ENCODE results near the gene CLINT1. TPM values are rescaled to one million over a fixed set of nuclear protein-coding genes. Genes with fewer than 3 reads are reported as not detected.

CLINT1 gene
- total RNA-seq, 2 donors from 2014 or later = 76.3 to 83.6 TPM

GRCh38 chr5:157900644-157901043 lies 41.7 kb upstream of the CLINT1 start:
- DNase-seq (ENCODE audit: low spot score) = no peak
- Histone ChIP-seq H3K9me3 (no peaks in the 10 kb centered on the region), H3K27me3 (no peaks in the 10 kb centered on the region), H3K27ac (no peak overlapping the region), H3K4me1 (no peaks in the 10 kb centered on the region), H3K36me3 (no peaks in the 10 kb centered on the region), H3K4me3 (no peak overlapping the region)
- TF ChIP-seq, protein P1, sequence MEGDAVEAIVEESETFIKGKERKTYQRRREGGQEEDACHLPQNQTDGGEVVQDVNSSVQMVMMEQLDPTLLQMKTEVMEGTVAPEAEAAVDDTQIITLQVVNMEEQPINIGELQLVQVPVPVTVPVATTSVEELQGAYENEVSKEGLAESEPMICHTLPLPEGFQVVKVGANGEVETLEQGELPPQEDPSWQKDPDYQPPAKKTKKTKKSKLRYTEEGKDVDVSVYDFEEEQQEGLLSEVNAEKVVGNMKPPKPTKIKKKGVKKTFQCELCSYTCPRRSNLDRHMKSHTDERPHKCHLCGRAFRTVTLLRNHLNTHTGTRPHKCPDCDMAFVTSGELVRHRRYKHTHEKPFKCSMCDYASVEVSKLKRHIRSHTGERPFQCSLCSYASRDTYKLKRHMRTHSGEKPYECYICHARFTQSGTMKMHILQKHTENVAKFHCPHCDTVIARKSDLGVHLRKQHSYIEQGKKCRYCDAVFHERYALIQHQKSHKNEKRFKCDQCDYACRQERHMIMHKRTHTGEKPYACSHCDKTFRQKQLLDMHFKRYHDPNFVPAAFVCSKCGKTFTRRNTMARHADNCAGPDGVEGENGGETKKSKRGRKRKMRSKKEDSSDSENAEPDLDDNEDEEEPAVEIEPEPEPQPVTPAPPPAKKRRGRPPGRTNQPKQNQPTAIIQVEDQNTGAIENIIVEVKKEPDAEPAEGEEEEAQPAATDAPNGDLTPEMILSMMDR (IDR thresholded peaks at IDR 0.05) = no peak

GRCh38 chr5:157893611-157894010 lies 34.7 kb upstream of the CLINT1 start:
- Histone ChIP-seq H3K9me3 (no peaks in the 10 kb centered on the region), H3K27ac (no peak overlapping the region), H3K4me1 (no peaks in the 10 kb centered on the region), H3K36me3 (no peaks in the 10 kb centered on the region), H3K27me3 (no peaks in the 10 kb centered on the region), H3K4me3 (no peak overlapping the region)
- no peak for DNase-seq (ENCODE audit: low spot score)
- TF ChIP-seq, protein P1 (IDR thresholded peaks at IDR 0.05) = no peak

DNA sequence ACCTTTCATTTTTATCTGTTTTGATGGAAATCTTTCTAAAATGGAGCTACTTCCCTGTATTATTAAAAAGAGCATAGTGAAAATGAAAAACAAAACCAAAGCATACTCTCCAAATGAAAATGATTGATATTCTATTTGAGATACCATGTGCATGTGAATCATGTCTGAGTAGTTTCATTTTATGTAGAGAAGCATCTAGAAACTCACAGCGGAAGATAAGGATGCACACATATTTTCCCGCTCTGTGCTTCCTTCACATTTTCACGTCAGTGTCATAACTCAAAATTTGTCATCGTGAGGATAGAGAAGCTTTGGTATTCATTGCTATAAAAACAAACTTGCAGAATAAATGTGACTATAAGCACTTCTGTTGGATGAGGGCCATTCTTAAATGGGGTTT lies 34.0 kb upstream of the CLINT1 start:
- TF ChIP-seq, protein P1 (IDR thresholded peaks at IDR 0.05) = no peak

GRCh38 chr5:157890836-157891597 lies 32.1 kb upstream of the CLINT1 start:
- Histone ChIP-seq H3K27ac (no peak overlapping the region), H3K4me3 (no peak overlapping the region), H3K27me3 (no peaks in the 10 kb centered on the region), H3K36me3 (no peaks in the 10 kb centered on the region), H3K9me3 (no peaks in the 10 kb centered on the region), H3K4me1 (no peaks in the 10 kb centered on the region)
- DNase-seq (ENCODE audit: low spot score) = no peak
- TF ChIP-seq, protein P1 (IDR thresholded peaks at IDR 0.05) = no peak

More for the DNA sequence above, 34.0 kb upstream of the CLINT1 start:
- Histone ChIP-seq H3K9me3 (no peaks in the 10 kb centered on the region), H3K4me1 (no peaks in the 10 kb centered on the region), H3K27ac (no peak overlapping the region), H3K4me3 (no peak overlapping the region), H3K36me3 (no peaks in the 10 kb centered on the region), H3K27me3 (no peaks in the 10 kb centered on the region)
- DNase-seq (ENCODE audit: low spot score) = no peak

GRCh38 chr5:157888814-157889532 lies 30.0 kb upstream of the CLINT1 start:
- Histone ChIP-seq H3K27ac (no peak overlapping the region), H3K4me3 (no peak overlapping the region), H3K36me3 (no peaks in the 10 kb centered on the region), H3K9me3 (no peaks in the 10 kb centered on the region), H3K4me1 (no peaks in the 10 kb centered on the region), H3K27me3 (no peaks in the 10 kb centered on the region)
- no peak for DNase-seq (ENCODE audit: low spot score)
- TF ChIP-seq, protein P1 (IDR thresholded peaks at IDR 0.05) = no peak
